H1 (cell line): ENCODE measurements around the gene PRTN3. TPM values are rescaled to one million over a fixed set of nuclear protein-coding genes. Genes with fewer than 3 reads are reported as not detected.

Source experiments
- CTCF ChIA-PET: fragments of 300-600 bp; sonication (Branson Sonifier 250); formaldehyde crosslinking; loops from one replicate; lab custom pipeline; 2021; ENCODE audit not compliant: partially characterized antibody; lab: Charles Lee
- POLR2A ChIA-PET: fragments of 300-600 bp; sonication (Branson Sonifier 250); formaldehyde crosslinking; loops from one replicate; lab custom pipeline; 2021; ENCODE audit warnings: inconsistent platforms; ENCODE audit not compliant: partially characterized antibody; lab: Charles Lee
- DNase-seq, 2 experiments: peaks; one replicate each; pipeline versions ENCODE4 v3.0.0 to v3.0.0-alpha.2; 2010 to 2022; ENCODE audit warnings: low spot score in 2 of 2, low read depth in 1 of 2, mixed read lengths in 1 of 2
- FAIRE-seq: peaks from 2 replicates; lab custom pipeline; 2011; peaks lifted over from hg19 to GRCh38; lab: Jason Lieb, UNC
- H2AFZ ChIP-seq: 2 replicates; pipeline ENCODE4 v1.8.1; 2012; ENCODE audit warnings: low read length, inconsistent platforms
- H2AK5ac ChIP-seq: 2 replicates; pipeline ENCODE4 v1.6.1; 2013; ENCODE audit warnings: low read depth, low read length
- H2BK120ac ChIP-seq: replicated peaks from 2 replicates; pipeline ENCODE3; 2013; ENCODE audit warnings: low read depth, low read length, inconsistent platforms
- H2BK12ac ChIP-seq: 2 replicates; pipeline ENCODE4 v1.6.1; 2013; ENCODE audit warnings: low read depth, low read length
- H2BK15ac ChIP-seq: 2 replicates; pipeline ENCODE4 v1.6.1; 2013; ENCODE audit warnings: low read length
- H2BK20ac ChIP-seq: 2 replicates; pipeline ENCODE4 v1.6.1; 2013; ENCODE audit warnings: low read length
- H2BK5ac ChIP-seq: 2 replicates; pipeline ENCODE4 v1.6.1; 2013; ENCODE audit warnings: low read depth, low read length
- H3K14ac ChIP-seq: 2 replicates; pipeline ENCODE4 v1.6.1; 2013; ENCODE audit warnings: inconsistent platforms; ENCODE audit not compliant: insufficient read length
- H3K18ac ChIP-seq: 2 replicates; pipeline ENCODE4 v1.6.1; 2013; ENCODE audit warnings: low read length; ENCODE audit errors: extremely low read depth
- H3K23ac ChIP-seq: 2 replicates; pipeline ENCODE4 v1.6.1; 2013; ENCODE audit warnings: inconsistent platforms; ENCODE audit not compliant: insufficient read length
- H3K23me2 ChIP-seq: 2 replicates; pipeline ENCODE4 v1.6.1; 2013; ENCODE audit warnings: low read depth, low read length
- H3K27ac ChIP-seq: 2 replicates; pipeline ENCODE4 v1.6.1; 2011; ENCODE audit warnings: low read depth, low read length, inconsistent platforms
- H3K27me3 ChIP-seq, 4 experiments: replicated peaks in 1 of 4; 1 replicate in 1 of 4; 2 replicates in 3 of 4; pipeline versions ENCODE4 v1.6.1 to v1.8.1; 2011 to 2013; ENCODE audit warnings: low read length in 3 of 4, mild to moderate bottlenecking in 3 of 4, inconsistent platforms in 2 of 4, mixed read lengths in 2 of 4, moderate library complexity in 1 of 4; ENCODE audit not compliant: control insufficient read depth in 3 of 4, insufficient read depth in 3 of 4; ENCODE audit errors: extremely low read depth in 1 of 4
- H3K36me3 ChIP-seq, 4 experiments: 2 replicates each; pipeline versions ENCODE4 v1.6.1 to v1.8.1; 2011 to 2013; ENCODE audit warnings: mild to moderate bottlenecking in 4 of 4, low read length in 3 of 4, moderate library complexity in 2 of 4, control low read depth in 1 of 4, inconsistent platforms in 1 of 4; ENCODE audit not compliant: insufficient read depth in 4 of 4, control insufficient read depth in 2 of 4
- H3K4ac ChIP-seq: replicated peaks from 2 replicates; pipeline ENCODE3; 2013; ENCODE audit warnings: low read length, low read depth, mixed read lengths, inconsistent platforms; ENCODE audit not compliant: insufficient read length
- H3K4me1 ChIP-seq, 4 experiments: replicated peaks in 1 of 4; 1 replicate in 1 of 4; 2 replicates in 3 of 4; pipeline versions ENCODE4 v1.6.1 to v1.8.1; 2011 to 2013; ENCODE audit warnings: low read length in 3 of 4, inconsistent platforms in 2 of 4, mixed read lengths in 1 of 4; ENCODE audit not compliant: insufficient read depth in 4 of 4, control insufficient read depth in 3 of 4
- H3K4me2 ChIP-seq, 2 experiments: 2 replicates each; pipeline versions ENCODE4 v1.6.1 to v1.8.1; 2011 to 2013; ENCODE audit warnings: low read depth in 2 of 2, low read length in 2 of 2, control low read depth in 1 of 2, inconsistent platforms in 1 of 2, mild to moderate bottlenecking in 1 of 2; ENCODE audit not compliant: insufficient read depth in 1 of 2
- H3K4me3 ChIP-seq, 4 experiments: fragments of 200-600, 300-600 bp in 1 of 4; sonication (generic), shearing (Covaris generic), sonication (Bioruptor Twin) in 1 of 4; 2 replicates each; pipeline versions ENCODE4 v1.5.1 to v1.8.1; 2011 to 2016; ENCODE audit warnings: low read length in 4 of 4, low read depth in 3 of 4, control low read depth in 2 of 4, inconsistent platforms in 2 of 4, mild to moderate bottlenecking in 2 of 4, mixed read lengths in 1 of 4, moderate library complexity in 1 of 4; ENCODE audit not compliant: insufficient read depth in 2 of 4; ENCODE audit errors: extremely low read depth in 1 of 4
- H3K56ac ChIP-seq: replicated peaks from 2 replicates; pipeline ENCODE3; 2013; ENCODE audit warnings: low read depth, mild to moderate bottlenecking, mixed read lengths, low read length, inconsistent platforms; ENCODE audit not compliant: insufficient read length
- H3K79me1 ChIP-seq: 2 replicates; pipeline ENCODE4 v1.6.1; 2013; ENCODE audit warnings: low read depth, low read length, control low read depth
- H3K79me2 ChIP-seq, 2 experiments: 2 replicates each; pipeline versions ENCODE4 v1.6.1 to v1.8.1; 2012 to 2013; ENCODE audit warnings: low read length in 2 of 2, mild to moderate bottlenecking in 2 of 2, inconsistent platforms in 1 of 2; ENCODE audit not compliant: insufficient read depth in 2 of 2, control insufficient read depth in 1 of 2
- H3K9ac ChIP-seq, 4 experiments: replicated peaks in 1 of 4; 1 replicate in 1 of 4; 2 replicates in 3 of 4; pipeline versions ENCODE4 v1.6.1 to v1.8.1; 2011 to 2013; ENCODE audit warnings: low read depth in 3 of 4, low read length in 3 of 4, control low read depth in 2 of 4, mild to moderate bottlenecking in 2 of 4, moderate library complexity in 2 of 4, inconsistent platforms in 1 of 4; ENCODE audit errors: extremely low read depth in 1 of 4
- H3K9me3 ChIP-seq, 2 experiments: 2 replicates each; pipeline versions ENCODE4 v1.6.1 to v1.8.1; 2012 to 2013; ENCODE audit warnings: mild to moderate bottlenecking in 2 of 2, moderate library complexity in 2 of 2, control low read depth in 1 of 2, inconsistent platforms in 1 of 2, low read depth in 1 of 2, low read length in 1 of 2, mixed read lengths in 1 of 2; ENCODE audit not compliant: insufficient read depth in 2 of 2
- H4K20me1 ChIP-seq, 2 experiments: replicated peaks in 1 of 2; 2 replicates each; pipeline versions ENCODE3 to v1.8.1; 2011 to 2013; ENCODE audit warnings: inconsistent platforms in 2 of 2, low read length in 2 of 2, mild to moderate bottlenecking in 1 of 2; ENCODE audit not compliant: insufficient read depth in 2 of 2, control insufficient read depth in 1 of 2
- H4K5ac ChIP-seq: 2 replicates; pipeline ENCODE4 v1.6.1; 2013; ENCODE audit warnings: low read length, low read depth, mixed read lengths, inconsistent platforms; ENCODE audit not compliant: insufficient read length
- H4K8ac ChIP-seq: 2 replicates; pipeline ENCODE4 v1.8.0; 2013; ENCODE audit warnings: mild to moderate bottlenecking, moderate library complexity, low read length, inconsistent platforms; ENCODE audit not compliant: insufficient read depth; ENCODE audit errors: extremely low read depth
- H4K91ac ChIP-seq: replicated peaks from 2 replicates; pipeline ENCODE3; 2013; ENCODE audit warnings: low read length, mixed read lengths, inconsistent platforms; ENCODE audit not compliant: insufficient read length
- GTF2F1 ChIP-seq: IDR thresholded peaks from 2 replicates; pipeline ENCODE4 v1.6.1; 2012; ENCODE audit warnings: low read depth, low read length, improper control_type of control experiment, borderline replicate concordance
- KDM4A ChIP-seq: IDR thresholded peaks from one replicate; pipeline ENCODE4 v1.7.1; 2012; ENCODE audit warnings: low read depth, mild to moderate bottlenecking, moderate library complexity, low read length, inconsistent platforms; ENCODE audit not compliant: severe bottlenecking
- SP4 ChIP-seq: IDR thresholded peaks from 2 replicates; pipeline ENCODE4 v1.6.1; 2012; ENCODE audit warnings: low read length, inconsistent platforms
- WGBS, 2 experiments: shearing (Covaris generic) in 1 of 2; methylation state at CpG; one replicate each; pipeline versions ENCODE4 v1.1.6 to v1.1.7; 2013 to 2015; ENCODE audit warnings: low lambda C conversion rate in 2 of 2, mixed read lengths in 2 of 2, inconsistent platforms in 1 of 2, low coverage in 1 of 2, missing lambda C conversion rate in 1 of 2; ENCODE audit not compliant: insufficient replicate concordance in 2 of 2, insufficient coverage in 1 of 2, insufficient read length in 1 of 2; ENCODE audit errors: extremely low coverage in 1 of 2, missing lambda C conversion rate in 1 of 2; 5-methylcytosine and 5-hydroxymethylcytosine counted together
- polyA plus RNA-seq, 7 experiments: library from polyadenylated mRNA; depleted of rRNA in 3 of 7; stranded (reverse) in 5 of 7; unstranded in 2 of 7; fragments of >200 nt in 5 of 7; fragments of 200-250 nt in 2 of 7; gene quantifications; 1 replicate in 5 of 7; 2 replicates in 1 of 7; 4 replicates in 1 of 7; pipeline versions ENCODE4 v1.2.1 to v1.2.3, GENCODE V29; 2011 to 2013; ENCODE audit warnings: missing spikeins in 2 of 7, mixed read lengths in 2 of 7
- total RNA-seq: library from RNA; stranded (reverse); fragmentation: NEBNext Ultra II Directional; extraction: Animal tissue kit (Norgen Biotek cat#: 25700); gene quantifications from 2 replicates; pipeline ENCODE4 v1.2.1, GENCODE V29; 2021

PRTN3 gene
- total and polyA plus RNA-seq, 2 of the 8 experiments (the other 6 are each of a cell fraction or from before 2014, with no cell fraction given): 0.39 to 2.1 TPM

GRCh38 chr19:876089-876488, 35.3 kb downstream of the PRTN3 start:
- H3K14ac ChIP-seq: no peak overlapping the region
- no peak overlapping the region for H2BK20ac ChIP-seq
- H3K9me3 ChIP-seq: peaks cover 0 to 3% of the 10 kb centered on the region in 2 experiments; a peak in 1 of 4 replicates
- H3K4me3 ChIP-seq: no peak overlapping the region
- no peak overlapping the region for H3K27ac ChIP-seq
- H3K4me1 ChIP-seq: peaks cover 0 to 10% (median 4%) of the 10 kb centered on the region in 4 experiments; a peak in 5 of 7 replicates
- H2BK15ac ChIP-seq: no peak overlapping the region
- H2BK120ac ChIP-seq: no peak overlapping the region
- TF ChIP-seq GTF2F1 (no peak), KDM4A (no peak), SP4 (no peak)
- TF ChIP-seq, all 59 proteins: peak for 0
- no peak overlapping the region for H2AK5ac ChIP-seq
- H3K18ac ChIP-seq: no peak overlapping the region
- H4K5ac ChIP-seq: no peak overlapping the region
- no peak for DNase-seq
- peaks cover 0 to 9% (median under 1%) of the 10 kb centered on the region in 4 experiments; a peak in 4 of 8 replicates for H3K36me3 ChIP-seq
- H3K23me2 ChIP-seq: no peaks in the 10 kb centered on the region
- H3K56ac ChIP-seq: no peak overlapping the region
- no peaks in the 10 kb centered on the region for H3K27me3 ChIP-seq
- peaks cover 0 to 5% of the 10 kb centered on the region in 2 experiments for H4K20me1 ChIP-seq
- H2BK12ac ChIP-seq: no peak overlapping the region
- H3K4ac ChIP-seq: no peak overlapping the region
- no peak overlapping the region for H3K4me2 ChIP-seq
- H4K8ac ChIP-seq: no peak overlapping the region
- H3K9ac ChIP-seq: no peak overlapping the region
- no peak overlapping the region for H2AFZ ChIP-seq
- no peaks in the 10 kb centered on the region for H3K79me2 ChIP-seq
- no peak for FAIRE-seq
- H3K79me1 ChIP-seq: peaks cover 2% of the 10 kb centered on the region; the same call in 1 of the 2 replicates
- H4K91ac ChIP-seq: no peak overlapping the region
- no peak overlapping the region for H3K23ac ChIP-seq
- 93% methylated on average over 13 of the region's 18 CpGs; no CpG with 5 or more reads in 1 of the 2 experiments for WGBS, 2 experiments
- ChIA-PET POLR2A (interaction anchor here (0.6 to 11.5 kb wide), 4 partner anchors 13 to 103 kb away, joined by 3 to 82 read pairs (median 5); partner anchors contain the start of genes MED16 and RNU6-9), CTCF (interaction anchor here (0.7 to 3.1 kb wide), 10 partner anchors 10 to 205 kb away, joined by 3 to 16 read pairs (median 4); partner anchors contain the start of genes MED16 and RNU6-9)
- no peak overlapping the region for H2BK5ac ChIP-seq
